HCT116 (cell line): Measurements from ENCODE around the gene ALKBH4. TPM values are rescaled to one million over a fixed set of nuclear protein-coding genes. Genes with fewer than 3 reads are reported as not detected.

Experiments
- ATAC-seq: fragments of 200-7000 bp; cut with Tn5 transposase; 2 replicates; pipeline ENCODE4 v1.9.1; 2020; ENCODE audit warnings: mild to moderate bottlenecking, moderate library complexity
- BruUV-seq: library from RNA; stranded (reverse); fragments of 400-500 nt; replicated peaks from 2 replicates; lab custom pipeline; 2021; lab: Mats Ljungman, UMichigan
- CTCF ChIA-PET: fragments of 300-600 bp; sonication (Branson Sonifier 250); formaldehyde crosslinking; loops from one replicate; lab custom pipeline; 2021; ENCODE audit warnings: antibody characterized with exemption; lab: Charles Lee
- POLR2A ChIA-PET: fragments of 300-600, 350-600 bp; sonication (Branson Sonifier 250); formaldehyde crosslinking; loops from one replicate; lab custom pipeline; 2021; ENCODE audit warnings: antibody characterized with exemption; lab: Charles Lee
- RAD21 ChIA-PET, 2 experiments: fragments of 300-600 bp; sonication (Branson Sonifier 250); formaldehyde crosslinking; loops; one replicate each; lab custom pipeline; 2023; ENCODE audit warnings: low total read pairs in 2 of 2; ENCODE audit not compliant: uncharacterized antibody in 2 of 2, unreplicated experiment in 2 of 2, low non-redundant PET in 1 of 2; lab: Charles Lee
- DNase-seq: peaks from one replicate; pipeline ENCODE4 v3.0.0-alpha.2; 2010; ENCODE audit warnings: low read depth, low spot score
- H2AFZ ChIP-seq: fragments of 200-600 bp; shearing (Covaris generic), sonication (generic); 2 replicates; pipeline ENCODE4 v1.6.1; 2017; ENCODE audit warnings: low read depth, mixed run types, mixed read lengths, antibody characterized with exemption, low read length; ENCODE audit not compliant: poor library complexity, severe bottlenecking
- H3K27ac ChIP-seq: 2 replicates; pipeline ENCODE4 v1.5.1; 2012; ENCODE audit warnings: low read depth, low read length
- H3K27me3 ChIP-seq: fragments of 200-600 bp; sonication (generic); 2 replicates; pipeline ENCODE4 v1.6.1; 2016; ENCODE audit warnings: mixed run types, low read length, mixed read lengths; ENCODE audit not compliant: insufficient read depth
- H3K36me3 ChIP-seq, 2 experiments: fragments of 200-500 bp in 1 of 2; fragments of 200-600 bp in 1 of 2; sonication (Bioruptor generic) in 1 of 2; sonication (generic) in 1 of 2; 2 replicates each; pipeline versions ENCODE4 v1.5.1 to v1.6.1; 2014 to 2016; ENCODE audit warnings: low read length in 2 of 2, inconsistent platforms in 1 of 2, mixed read lengths in 1 of 2, mixed run types in 1 of 2; ENCODE audit not compliant: insufficient read depth in 2 of 2, control insufficient read depth in 1 of 2
- H3K4me1 ChIP-seq, 2 experiments: fragments of 200-600 bp in 1 of 2; sonication (generic) in 1 of 2; 2 replicates each; pipeline versions ENCODE4 v1.5.1 to v1.6.1; 2012 to 2017; ENCODE audit warnings: low read length in 2 of 2, inconsistent platforms in 1 of 2, mild to moderate bottlenecking in 1 of 2, mixed read lengths in 1 of 2, mixed run types in 1 of 2, moderate library complexity in 1 of 2; ENCODE audit not compliant: insufficient read depth in 2 of 2, control insufficient read depth in 1 of 2
- H3K4me2 ChIP-seq: fragments of 200-600 bp; sonication (generic); 2 replicates; pipeline ENCODE4 v1.6.1; 2017; ENCODE audit warnings: mixed run types, low read length, mixed read lengths
- H3K4me3 ChIP-seq, 2 experiments: fragments of 200-600 bp in 1 of 2; sonication (generic) in 1 of 2; replicated peaks in 1 of 2; 2 replicates each; pipeline ENCODE4 v1.5.1; 2011 to 2016; ENCODE audit warnings: low read length in 2 of 2, control low read depth in 1 of 2, low read depth in 1 of 2, mild to moderate bottlenecking in 1 of 2, mixed read lengths in 1 of 2, mixed run types in 1 of 2
- H3K79me2 ChIP-seq: fragments of 200-600 bp; sonication (generic); 2 replicates; pipeline ENCODE4 v1.6.1; 2017; ENCODE audit warnings: mild to moderate bottlenecking, mixed run types, low read length, moderate library complexity, mixed read lengths; ENCODE audit not compliant: insufficient read depth
- H3K9ac ChIP-seq: fragments of 200-600 bp; sonication (generic); 2 replicates; pipeline ENCODE4 v1.6.1; 2016; ENCODE audit warnings: low read length, mixed read lengths
- H3K9me2 ChIP-seq: fragments of 200-600 bp; sonication (generic), shearing (Covaris generic); 2 replicates; pipeline ENCODE4 v1.6.1; 2017; ENCODE audit warnings: mixed run types, mild to moderate bottlenecking, moderate library complexity; ENCODE audit not compliant: insufficient read depth
- H3K9me3 ChIP-seq, 2 experiments: fragments of 200-500 bp in 1 of 2; fragments of 200-600 bp in 1 of 2; sonication (Bioruptor generic) in 1 of 2; sonication (generic) in 1 of 2; 2 replicates each; pipeline ENCODE4 v1.6.1; 2014 to 2017; ENCODE audit warnings: low read length in 2 of 2, mixed read lengths in 2 of 2, inconsistent platforms in 1 of 2, low read depth in 1 of 2, mild to moderate bottlenecking in 1 of 2, mixed run types in 1 of 2, moderate library complexity in 1 of 2; ENCODE audit not compliant: control insufficient read depth in 1 of 2, insufficient read depth in 1 of 2
- H4K20me1 ChIP-seq: fragments of 200-600 bp; sonication (generic), shearing (Covaris generic); 2 replicates; pipeline ENCODE4 v1.6.1; 2017; ENCODE audit warnings: mixed run types, mild to moderate bottlenecking, moderate library complexity; ENCODE audit not compliant: insufficient read depth
- ATF3 ChIP-seq: IDR thresholded peaks from 2 replicates; pipeline ENCODE4 v1.6.1; 2012
- CBX3 ChIP-seq: IDR thresholded peaks from 2 replicates; pipeline ENCODE4 v1.6.1; 2012; ENCODE audit warnings: low read depth
- FOSL1 ChIP-seq: IDR thresholded peaks from 2 replicates; pipeline ENCODE4 v1.6.1; 2012; ENCODE audit warnings: low read depth
- MAX ChIP-seq: IDR thresholded peaks from 2 replicates; pipeline ENCODE4 v1.6.1; 2012
- POLR2AphosphoS5 ChIP-seq: IDR thresholded peaks from 2 replicates; pipeline ENCODE4 v1.6.1; 2011; ENCODE audit warnings: mild to moderate bottlenecking, low read depth, low read length, moderate library complexity
- RAD21 ChIP-seq: IDR thresholded peaks from 2 replicates; pipeline ENCODE4 v1.6.1; 2012; ENCODE audit warnings: low read depth, mild to moderate bottlenecking
- SIN3A ChIP-seq: IDR thresholded peaks from 2 replicates; pipeline ENCODE4 v1.6.1; 2012; ENCODE audit warnings: low read depth
- SP1 ChIP-seq: IDR thresholded peaks from 2 replicates; pipeline ENCODE4 v1.6.1; 2012; ENCODE audit warnings: low read depth
- SRF ChIP-seq: IDR thresholded peaks from 2 replicates; pipeline ENCODE4 v1.6.1; 2012; ENCODE audit warnings: low read depth
- YY1 ChIP-seq: IDR thresholded peaks from 2 replicates; pipeline ENCODE4 v1.6.1; 2011; ENCODE audit warnings: low read length, low read depth, moderate library complexity, mild to moderate bottlenecking; ENCODE audit not compliant: insufficient replicate concordance; ENCODE audit errors: extremely low read depth
- ZFX ChIP-seq: fragments of 450-650 bp; IDR thresholded peaks from 2 replicates; pipeline ENCODE4 v1.6.1; 2017
- ZNF274 ChIP-seq: fragments of 200-500 bp; sonication (Bioruptor generic); IDR thresholded peaks from 2 replicates; pipeline ENCODE4 v1.6.1; 2014; ENCODE audit warnings: mild to moderate bottlenecking, low read depth, low read length, inconsistent platforms
- intact Hi-C: fragments of 100-400 bp; cut with micrococcal nuclease; formaldehyde crosslinking; loops from 2 replicates; pipeline ENCODE4 v1.10.0; 2022
- total RNA-seq: library from RNA; stranded (reverse); gene quantifications from one replicate; pipeline ENCODE4 v1.2.1, GENCODE V29; 2021; ENCODE audit not compliant: unreplicated experiment

The ALKBH4 gene
- total RNA-seq, 1 experiment from 2014 or later, result 14.9 TPM

GRCh38 chr7:102460467-102460866 is 4.2 kb downstream of the ALKBH4 start:
- H3K4me2 ChIP-seq, result no peak overlapping the region
- DNase-seq (no peak), ATAC-seq (no peak)
- POLR2A ChIA-PET, result no interaction called here
- peaks cover 23 to 34% of the 10 kb centered on the region in 2 experiments for H3K4me1 ChIP-seq
- no peak overlapping the region for H3K4me3 ChIP-seq
- H4K20me1 ChIP-seq, result no peaks in the 10 kb centered on the region
- no peak overlapping the region for H2AFZ ChIP-seq
- RAD21 ChIA-PET, result no interaction called here
- CTCF ChIA-PET, result no interaction called here
- H3K9ac ChIP-seq, result no peak overlapping the region
- no peaks in the 10 kb centered on the region for H3K9me2 ChIP-seq
- no peaks in the 10 kb centered on the region for H3K9me3 ChIP-seq
- H3K36me3 ChIP-seq, result peaks cover 0 to 4% of the 10 kb centered on the region in 2 experiments; a peak in 3 of 4 replicates
- BruUV-seq, result no TSS peak
- peaks cover 36% of the 10 kb centered on the region for H3K79me2 ChIP-seq
- no peak for TF ChIP-seq CBX3
- no peak for TF ChIP-seq FOSL1
- TF ChIP-seq SIN3A, result no peak
- TF ChIP-seq YY1, result no peak
- no peak for TF ChIP-seq RAD21
- TF ChIP-seq MAX, result no peak
- no peak for TF ChIP-seq POLR2AphosphoS5
- TF ChIP-seq ATF3, result no peak
- no peak for TF ChIP-seq SP1
- no peak for TF ChIP-seq SRF
- no peak for TF ChIP-seq ZNF274
- no peak for TF ChIP-seq ZFX
- H3K27ac ChIP-seq, result no peak overlapping the region
- intact Hi-C loops, result no loop called here
- H3K27me3 ChIP-seq, result no peaks in the 10 kb centered on the region
